Activated T-cell treated with anti-CD3 and anti-CD28 coated beads for 48 hours (primary cell): ENCODE results near the gene ARL8A.
"Not testable (repeated sequence)": the region's sequence is repeated elsewhere in the genome, so short reads cannot be mapped to it uniquely, and the experiment has no call there.

ENCODE experiments used
- DNase-seq: peaks from one replicate; pipeline ENCODE4 v3.0.0-alpha.2; 2020; ENCODE audit warnings: low read depth

The ARL8A gene

GRCh38 chr1:202173993-202174392 is 29.5 kb upstream of the ARL8A start:
- DNase-seq, result no peak

DNA sequence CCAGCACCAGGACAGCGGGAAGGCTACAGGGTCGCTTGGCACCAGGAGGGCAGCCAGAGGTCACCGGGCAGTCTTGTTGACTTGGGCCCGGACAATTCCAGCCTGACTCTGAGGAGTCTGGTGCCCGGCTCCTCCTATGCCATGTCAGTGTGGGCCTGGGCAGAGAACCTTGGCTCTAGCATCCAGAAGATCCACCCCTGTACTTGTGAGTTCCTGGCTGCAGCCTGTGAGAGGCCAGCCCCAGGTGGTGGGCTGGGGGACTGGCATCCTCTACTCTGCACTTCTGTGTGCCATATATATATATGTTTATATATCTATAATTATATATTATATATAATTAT is 27.4 kb upstream of the ARL8A start:
- DNase-seq, result no peak

- no peak for DNase-seq
Observed at GRCh38 chr1:202171292-202172014, 26.9 kb upstream of the ARL8A start.

GRCh38 chr1:202170726-202171125 is 26.2 kb upstream of the ARL8A start:
- DNase-seq, result no peak

DNA sequence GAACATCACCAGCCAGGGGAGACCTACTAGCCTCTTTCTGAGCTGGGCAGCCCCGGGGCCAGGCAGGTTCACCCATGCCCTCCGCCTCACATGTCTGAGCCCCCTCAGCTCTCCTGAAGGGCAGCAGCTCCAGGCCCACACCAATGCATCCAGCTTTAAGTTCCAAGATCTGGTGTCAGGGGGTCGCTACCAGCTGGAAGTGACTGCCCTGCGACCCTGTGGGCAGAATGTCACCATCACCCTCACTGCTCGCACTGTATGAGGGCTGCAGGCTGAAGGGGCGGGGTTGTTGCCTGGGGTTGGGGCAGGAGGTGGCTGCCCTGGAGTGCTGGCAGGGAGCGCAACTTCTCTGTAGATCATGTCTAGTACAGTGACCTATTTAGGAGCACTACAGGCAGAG is 24.3 kb upstream of the ARL8A start:
- no peak for DNase-seq

DNA sequence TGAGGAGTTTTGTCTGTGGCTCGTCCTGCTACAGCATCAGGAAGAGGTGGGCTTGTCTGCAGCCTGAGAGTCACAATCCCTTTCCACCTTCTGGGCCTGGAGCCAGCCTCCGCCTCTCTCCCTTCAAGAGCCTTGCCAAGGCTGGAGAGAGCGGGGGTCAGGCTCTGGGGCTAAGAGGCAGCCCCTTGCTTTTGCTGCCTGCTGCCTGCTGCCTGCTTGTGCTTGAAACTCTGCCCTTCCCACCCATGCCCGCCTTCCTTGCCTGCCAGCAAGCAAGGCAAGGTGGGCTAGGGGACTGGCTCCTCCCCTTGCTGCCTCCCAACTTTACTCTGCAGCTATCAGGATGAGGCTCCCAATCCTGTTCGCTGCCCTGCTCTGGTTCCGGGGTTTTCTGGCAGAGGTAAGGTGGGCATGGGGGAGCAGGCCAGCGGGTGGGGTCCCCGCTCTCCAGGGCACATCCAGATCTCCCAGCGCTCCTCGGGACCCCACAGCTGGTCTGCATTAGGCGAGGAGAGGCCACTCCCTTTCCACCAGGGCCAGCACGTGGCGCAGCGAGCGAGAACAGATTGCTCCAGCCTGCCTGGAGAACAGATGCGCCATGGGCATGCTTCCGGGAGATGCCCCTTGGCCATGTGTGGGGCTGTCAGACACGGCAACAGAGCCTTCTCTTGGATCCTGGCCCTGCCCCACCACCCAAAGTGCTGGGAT is 23.3 kb upstream of the ARL8A start:
- DNase-seq, result no peak

GRCh38 chr1:202167054-202167453 is 22.5 kb upstream of the ARL8A start:
- DNase-seq, result not testable (repeated sequence)

DNA sequence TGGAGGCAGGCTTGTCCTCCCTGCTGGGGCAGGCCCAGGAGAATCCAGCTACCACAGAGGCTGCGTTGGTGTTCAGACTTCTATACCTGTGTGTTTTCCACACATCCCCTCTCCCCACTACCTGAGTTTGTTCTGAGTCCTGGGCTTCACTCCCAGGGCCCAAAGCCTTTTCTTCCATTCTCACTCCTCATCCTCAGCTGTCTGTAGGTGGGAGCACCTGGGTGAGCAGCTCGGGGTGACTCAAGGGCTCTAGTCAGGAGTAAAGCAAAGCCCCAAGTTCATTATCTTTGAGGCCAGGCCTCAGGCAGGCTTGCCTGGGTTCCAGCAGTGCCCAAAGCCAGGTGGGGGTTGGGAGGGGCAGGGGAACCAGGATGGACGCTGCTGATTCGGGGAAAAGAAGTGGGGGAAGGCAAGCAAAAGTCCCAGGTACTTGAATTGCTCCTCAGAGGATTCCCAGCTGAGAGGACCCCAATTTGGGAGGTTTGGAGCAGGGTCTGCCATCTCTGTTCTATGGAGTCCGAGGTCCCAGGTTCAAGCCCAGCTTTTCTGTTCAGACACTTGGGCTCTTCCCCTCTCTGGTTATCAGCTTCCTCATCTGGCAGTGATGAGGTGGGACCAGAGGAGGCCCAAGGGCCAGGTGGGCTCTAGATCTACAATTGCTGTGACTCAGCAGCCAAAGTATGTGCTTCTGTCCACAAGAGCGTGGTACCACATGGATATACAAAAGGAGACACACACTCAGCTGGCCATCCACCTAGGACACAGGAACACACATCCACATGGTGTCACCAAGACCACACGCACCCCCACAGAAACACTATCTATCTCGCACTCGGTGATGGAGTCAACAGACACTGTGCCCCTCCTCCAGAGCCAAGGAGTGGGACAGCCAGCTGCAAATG is 21.7 kb upstream of the ARL8A start:
- no peak for DNase-seq

GRCh38 chr1:202165267-202165941 is 20.9 kb upstream of the ARL8A start:
- peak; percentile 61 for DNase-seq

DNA sequence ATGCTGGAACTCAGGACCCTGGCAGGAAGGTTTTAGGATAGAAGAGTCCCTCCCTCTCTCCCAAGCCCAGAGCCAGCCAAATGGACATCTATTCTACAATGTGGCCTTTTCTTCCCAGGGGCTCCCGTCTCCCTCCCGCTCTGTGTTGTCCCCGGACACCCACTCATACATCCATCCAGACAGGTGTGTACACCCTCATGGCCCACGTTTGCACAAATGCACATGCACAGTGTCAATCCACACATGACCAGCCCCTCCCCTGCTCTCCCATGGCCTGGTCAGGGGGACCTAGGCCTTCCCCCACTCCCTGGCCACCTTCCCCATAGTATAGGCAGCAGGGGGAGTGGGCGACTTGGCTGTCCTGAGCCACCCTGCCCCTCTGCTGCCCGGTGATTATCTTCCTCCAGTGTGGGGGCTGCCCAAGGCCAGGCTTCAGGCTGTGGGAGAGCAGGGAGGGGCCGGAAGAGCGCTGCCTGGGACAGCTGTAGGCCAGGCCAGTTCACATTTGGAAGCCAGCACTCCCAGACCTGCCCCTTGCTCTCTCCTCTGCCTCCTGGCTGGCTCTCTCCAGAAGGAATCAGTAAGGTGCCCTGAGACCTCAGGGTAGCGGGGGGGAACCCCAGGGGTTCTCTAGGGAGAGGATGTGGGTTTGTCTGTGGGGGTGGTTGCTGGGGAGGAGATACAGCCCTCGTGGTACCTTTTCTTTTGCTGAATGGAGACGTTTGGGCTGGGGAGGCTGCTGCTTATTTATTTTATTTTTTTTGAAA is 19.9 kb upstream of the ARL8A start:
- DNase-seq, result peak; percentile 47

DNA sequence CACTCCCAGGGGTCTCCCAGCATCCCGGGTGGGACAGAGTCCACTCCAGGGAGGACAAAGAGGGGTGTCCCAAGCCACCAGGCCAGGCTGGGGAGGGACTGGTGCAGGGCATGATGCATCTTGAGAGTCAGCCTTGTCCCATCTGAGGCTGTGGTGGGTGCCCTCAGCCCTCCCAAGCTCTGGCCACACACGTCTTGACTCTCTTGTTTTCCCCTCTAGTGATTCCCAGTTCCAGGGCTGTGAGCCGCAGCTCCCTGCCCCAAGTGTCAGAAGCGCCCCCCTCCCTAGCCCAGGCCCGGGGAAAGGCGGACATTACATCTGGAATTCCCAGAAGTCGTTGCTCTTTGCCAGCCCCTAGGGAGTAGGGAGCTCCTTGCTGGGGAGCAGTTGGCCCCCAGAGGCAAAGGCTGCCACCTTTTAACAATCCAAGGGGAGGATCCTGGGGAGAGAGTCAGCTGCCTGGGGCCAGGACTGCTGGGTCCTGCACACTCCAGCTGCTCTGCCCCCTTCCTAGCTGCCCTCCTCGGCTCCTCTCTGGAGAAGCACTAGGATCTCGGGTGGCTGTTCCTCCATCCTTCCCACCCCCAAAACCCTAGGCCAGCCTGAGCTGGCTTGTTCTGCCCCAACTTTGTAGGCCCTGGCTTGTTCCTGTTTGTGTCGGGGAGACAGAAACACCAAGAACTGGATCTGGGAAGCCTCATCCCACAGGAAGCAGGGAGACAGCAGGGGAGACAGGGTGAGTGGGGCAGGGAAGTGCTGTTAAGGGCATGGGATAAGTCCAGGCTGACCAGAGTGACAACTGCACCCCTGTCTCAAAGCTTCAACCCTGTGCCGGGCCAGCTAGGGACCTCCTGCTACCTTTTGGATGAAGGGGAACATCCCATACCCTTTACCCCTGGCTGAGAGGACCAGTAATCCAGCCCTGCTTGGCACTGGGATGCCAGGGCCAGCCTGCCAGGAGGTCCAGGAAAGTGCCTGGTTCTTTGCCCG is 19.0 kb upstream of the ARL8A start:
- DNase-seq, result no peak

- DNase-seq, result no peak
Observed at GRCh38 chr1:202162418-202163280, 18.1 kb upstream of the ARL8A start.

DNA sequence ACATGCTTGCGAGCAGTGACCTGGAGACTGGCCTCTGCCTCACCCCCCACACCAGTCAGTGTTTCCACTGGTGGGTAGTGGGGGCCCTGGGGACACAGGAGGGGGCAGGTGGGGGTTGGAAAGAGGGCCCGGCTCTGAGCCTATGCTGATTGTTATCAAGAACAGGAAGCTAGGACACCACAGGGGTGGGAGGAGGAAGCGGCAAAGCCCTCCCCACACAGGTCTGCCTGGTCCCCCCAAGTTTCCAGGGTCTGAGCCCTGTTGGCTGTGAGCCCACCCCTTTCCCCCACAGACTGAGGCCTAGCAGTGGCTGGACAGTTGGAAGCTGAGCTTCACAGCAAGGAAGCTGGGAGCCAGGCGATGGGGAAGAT is 17.5 kb upstream of the ARL8A start:
- DNase-seq, result peak; percentile 60

DNA sequence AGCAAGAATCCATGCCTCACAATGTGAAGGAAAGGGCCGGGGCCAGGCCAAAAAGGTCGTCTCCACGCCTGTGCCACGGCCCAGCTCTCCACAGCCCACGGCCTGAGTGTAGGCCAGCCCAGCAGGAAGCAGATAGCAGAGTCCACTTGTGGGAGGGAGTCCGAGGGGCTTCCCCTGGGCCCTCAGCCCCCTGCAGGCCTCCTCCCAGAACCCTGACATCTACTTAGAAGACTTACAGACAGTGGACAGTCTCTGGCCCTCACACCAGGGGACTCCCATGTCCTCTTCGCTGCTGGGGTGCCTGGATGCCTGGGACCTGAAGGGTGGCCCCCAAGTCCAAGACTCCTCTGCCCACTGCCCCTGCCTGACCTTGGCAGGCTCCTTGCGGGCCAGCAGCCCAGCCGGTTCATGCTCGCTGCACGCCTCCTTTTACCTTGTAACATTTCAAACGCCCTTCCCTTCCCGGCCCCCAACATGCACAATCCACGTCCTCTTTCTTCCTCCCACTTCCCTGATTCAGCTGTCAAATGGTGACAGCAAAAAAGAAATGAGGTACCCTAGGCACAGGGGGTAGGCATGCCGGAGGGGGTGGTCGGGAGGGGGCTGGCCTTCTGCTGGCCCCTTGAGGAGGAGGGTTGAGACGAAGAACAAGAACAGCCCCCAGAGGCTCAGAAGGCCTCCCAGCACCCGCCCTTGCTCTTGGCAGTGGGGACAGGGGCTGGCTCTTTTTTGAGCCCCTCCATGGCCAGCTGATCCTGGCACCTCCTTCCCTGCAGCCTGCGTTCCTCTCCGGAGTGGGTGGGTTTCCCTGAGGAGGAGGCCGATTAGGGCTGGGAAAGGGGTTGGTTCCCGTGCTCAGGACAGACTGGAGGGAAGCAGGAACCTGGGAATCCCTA is 16.9 kb upstream of the ARL8A start:
- no peak for DNase-seq

- peak; percentile 86 for DNase-seq
Observed at GRCh38 chr1:202160377-202160940, 15.9 kb upstream of the ARL8A start, which contains the start of gene PTPN7. PTPN7 (minus strand) TSS chr1:202160602; CDS start chr1:202159402, 1,200 bp downstream.

DNA sequence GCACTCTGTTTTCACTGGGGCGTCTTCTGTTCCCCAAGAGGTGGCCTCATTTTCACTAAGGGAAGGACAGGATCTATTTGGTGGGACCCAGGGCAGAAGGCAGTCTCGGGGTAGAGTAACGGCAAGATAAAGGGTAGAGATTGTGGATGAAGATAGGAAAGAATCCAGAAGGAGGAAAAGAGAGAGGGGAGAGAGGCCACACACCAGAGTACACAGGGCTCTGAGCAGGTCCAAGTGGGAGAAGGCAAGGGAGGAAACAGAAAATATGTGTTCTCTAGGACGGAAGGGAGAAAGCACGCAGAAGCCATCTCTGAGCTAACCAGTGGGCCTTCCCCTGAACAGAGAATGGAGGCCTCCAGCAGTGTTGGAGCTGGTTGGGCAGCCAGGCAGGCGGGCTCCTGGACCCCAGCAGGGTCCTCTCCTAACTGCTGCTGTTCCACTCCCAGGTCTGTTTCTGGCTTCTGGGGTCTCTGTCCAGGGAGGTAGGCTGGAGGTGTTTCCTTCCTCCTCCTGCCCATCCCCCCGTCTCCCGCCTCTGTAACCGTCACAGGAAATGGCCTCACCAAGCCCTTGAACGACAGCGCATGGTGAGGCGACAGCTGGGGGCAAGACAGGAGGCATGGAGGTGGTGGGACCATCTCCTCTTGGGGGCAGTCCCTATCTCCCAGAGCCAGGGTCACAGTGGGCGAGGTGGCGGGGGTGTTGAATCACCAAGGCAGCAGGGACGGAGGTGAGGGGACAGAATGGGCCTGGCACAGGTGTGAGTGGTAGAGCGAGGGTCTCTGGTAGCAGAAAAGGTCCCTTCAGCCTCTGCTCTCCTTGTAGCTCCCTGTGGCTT is 15.2 kb upstream of the ARL8A start:
- peak; percentile 67 for DNase-seq
